Measurements from ENCODE around the gene HBS1L. TPM values are rescaled to one million over a fixed set of nuclear protein-coding genes. Genes with fewer than 3 reads are reported as not detected.

HBS1L gene
- total RNA-seq, 1 donor from 2014 or later = 104 TPM

GRCh38 chr6:135022050-135022697 is 32.4 kb downstream of the HBS1L start:
- DNase-seq (ENCODE audit: low spot score) = no peak
- intact Hi-C loops (cut with micrococcal nuclease) = loop anchor here (1.0 kb wide), 1 partner anchor 8 kb away; no protein-coding TSS in a partner anchor
- Mint-ChIP-seq H3K36me3 (ENCODE audit: low read depth) (peaks cover 20% of the 10 kb centered on the region), H3K9me3 (no peaks in the 10 kb centered on the region), H3K4me3 (peak overlapping the region; percentile 8), H3K27ac (peak overlapping the region; percentile 53), H3K4me1 (ENCODE audit: low read depth) (peaks cover 59% of the 10 kb centered on the region), H3K27me3 (ENCODE audit: insufficient read depth) (no peaks in the 10 kb centered on the region)

GRCh38 chr6:135021310-135022049 is 33.1 kb downstream of the HBS1L start:
- H3K4me3 Mint-ChIP-seq = peak overlapping the region; percentile 8
- no peaks in the 10 kb centered on the region for H3K9me3 Mint-ChIP-seq
- peaks cover 20% of the 10 kb centered on the region for H3K36me3 Mint-ChIP-seq (ENCODE audit: low read depth)
- H3K27ac Mint-ChIP-seq = peak overlapping the region; percentile 53
- H3K27me3 Mint-ChIP-seq (ENCODE audit: insufficient read depth) = no peaks in the 10 kb centered on the region
- DNase-seq (ENCODE audit: low spot score) = no peak
- H3K4me1 Mint-ChIP-seq (ENCODE audit: low read depth) = peaks cover 57% of the 10 kb centered on the region
- intact Hi-C loops (cut with micrococcal nuclease) = loop anchor here (1.0 kb wide), 1 partner anchor 9 kb away; no protein-coding TSS in a partner anchor

GRCh38 chr6:135018941-135019340 is 35.7 kb downstream of the HBS1L start:
- intact Hi-C loops (cut with micrococcal nuclease) = no loop called here
- Mint-ChIP-seq H3K4me3 (no peak overlapping the region), H3K36me3 (ENCODE audit: low read depth) (peaks cover 17% of the 10 kb centered on the region), H3K4me1 (ENCODE audit: low read depth) (peaks cover 56% of the 10 kb centered on the region), H3K27ac (no peak overlapping the region), H3K9me3 (no peaks in the 10 kb centered on the region), H3K27me3 (ENCODE audit: insufficient read depth) (no peaks in the 10 kb centered on the region)
- no peak for DNase-seq (ENCODE audit: low spot score)

GRCh38 chr6:135018052-135018451 is 36.6 kb downstream of the HBS1L start:
- peaks cover 21% of the 10 kb centered on the region for H3K36me3 Mint-ChIP-seq (ENCODE audit: low read depth)
- intact Hi-C loops (cut with micrococcal nuclease) = no loop called here

GRCh38 chr6:135014353-135014832 is 40.2 kb downstream of the HBS1L start:
- DNase-seq (ENCODE audit: low spot score) = no peak
- Mint-ChIP-seq H3K9me3 (no peaks in the 10 kb centered on the region), H3K27ac (peak overlapping the region; percentile 92), H3K27me3 (ENCODE audit: insufficient read depth) (no peaks in the 10 kb centered on the region), H3K4me1 (ENCODE audit: low read depth) (peaks cover 57% of the 10 kb centered on the region), H3K4me3 (peak overlapping the region; percentile 54), H3K36me3 (ENCODE audit: low read depth) (peaks cover 30% of the 10 kb centered on the region)
- intact Hi-C loops (cut with micrococcal nuclease) = loop anchor here (1.0 to 2.0 kb wide), 6 partner anchors 16 to 169 kb away; partner anchors contain the start of gene HBS1L

More at GRCh38 chr6:135018052-135018451, 36.6 kb downstream of the HBS1L start:
- no peak overlapping the region for H3K4me3 Mint-ChIP-seq
- peaks cover 65% of the 10 kb centered on the region for H3K4me1 Mint-ChIP-seq (ENCODE audit: low read depth)
- no peaks in the 10 kb centered on the region for H3K27me3 Mint-ChIP-seq (ENCODE audit: insufficient read depth)
- DNase-seq (ENCODE audit: low spot score) = no peak
- no peak overlapping the region for H3K27ac Mint-ChIP-seq
- no peaks in the 10 kb centered on the region for H3K9me3 Mint-ChIP-seq

- Mint-ChIP-seq H3K36me3 (ENCODE audit: low read depth) (peaks cover 31% of the 10 kb centered on the region), H3K4me1 (ENCODE audit: low read depth) (peaks cover 57% of the 10 kb centered on the region)
- intact Hi-C loops (cut with micrococcal nuclease) = loop anchor here (2.0 kb wide), 1 partner anchor 16 kb away; no protein-coding TSS in a partner anchor
Observed at GRCh38 chr6:135013211-135013610, 41.4 kb downstream of the HBS1L start.

GRCh38 chr6:135012764-135013163 is 41.9 kb downstream of the HBS1L start:
- Mint-ChIP-seq H3K36me3 (ENCODE audit: low read depth) (peaks cover 34% of the 10 kb centered on the region), H3K4me3 (no peak overlapping the region), H3K9me3 (no peaks in the 10 kb centered on the region), H3K4me1 (ENCODE audit: low read depth) (peaks cover 57% of the 10 kb centered on the region), H3K27me3 (ENCODE audit: insufficient read depth) (no peaks in the 10 kb centered on the region), H3K27ac (peak overlapping the region; percentile 85)
- no peak for DNase-seq (ENCODE audit: low spot score)
- intact Hi-C loops (cut with micrococcal nuclease) = loop anchor here (2.0 kb wide), 1 partner anchor 16 kb away; no protein-coding TSS in a partner anchor

More at GRCh38 chr6:135013211-135013610, 41.4 kb downstream of the HBS1L start:
- Mint-ChIP-seq H3K4me3 (peak overlapping the region; percentile 40), H3K27ac (peak overlapping the region; percentile 85), H3K9me3 (no peaks in the 10 kb centered on the region), H3K27me3 (ENCODE audit: insufficient read depth) (no peaks in the 10 kb centered on the region)
- no peak for DNase-seq (ENCODE audit: low spot score)

GRCh38 chr6:135012349-135012748 is 42.3 kb downstream of the HBS1L start:
- no peak for DNase-seq (ENCODE audit: low spot score)
- intact Hi-C loops (cut with micrococcal nuclease) = loop anchor here (2.0 kb wide), 1 partner anchor 16 kb away; no protein-coding TSS in a partner anchor
- Mint-ChIP-seq H3K4me3 (no peak overlapping the region), H3K36me3 (ENCODE audit: low read depth) (peaks cover 37% of the 10 kb centered on the region), H3K27me3 (ENCODE audit: insufficient read depth) (no peaks in the 10 kb centered on the region), H3K4me1 (ENCODE audit: low read depth) (peaks cover 61% of the 10 kb centered on the region), H3K9me3 (no peaks in the 10 kb centered on the region), H3K27ac (peak overlapping the region; percentile 7)

GRCh38 chr6:135008941-135009290 is 45.7 kb downstream of the HBS1L start:
- no peaks in the 10 kb centered on the region for H3K9me3 Mint-ChIP-seq
- H3K27ac Mint-ChIP-seq = no peak overlapping the region
- H3K27me3 Mint-ChIP-seq (ENCODE audit: insufficient read depth) = no peaks in the 10 kb centered on the region
- no peak overlapping the region for H3K4me3 Mint-ChIP-seq
- H3K4me1 Mint-ChIP-seq (ENCODE audit: low read depth) = peaks cover 49% of the 10 kb centered on the region
- intact Hi-C loops (cut with micrococcal nuclease) = no loop called here
- no peak for DNase-seq (ENCODE audit: low spot score)
- H3K36me3 Mint-ChIP-seq (ENCODE audit: low read depth) = peaks cover 30% of the 10 kb centered on the region

- Mint-ChIP-seq H3K27me3 (ENCODE audit: insufficient read depth) (no peaks in the 10 kb centered on the region), H3K27ac (peak overlapping the region; percentile 56), H3K4me1 (ENCODE audit: low read depth) (peaks cover 44% of the 10 kb centered on the region), H3K4me3 (no peak overlapping the region), H3K36me3 (ENCODE audit: low read depth) (peaks cover 28% of the 10 kb centered on the region), H3K9me3 (no peaks in the 10 kb centered on the region)
- no peak for DNase-seq (ENCODE audit: low spot score)
- intact Hi-C loops (cut with micrococcal nuclease) = no loop called here
Observed at GRCh38 chr6:135008072-135008940, 46.3 kb downstream of the HBS1L start.

GRCh38 chr6:135006386-135006914 is 48.2 kb downstream of the HBS1L start:
- intact Hi-C loops (cut with micrococcal nuclease) = no loop called here
- DNase-seq (ENCODE audit: low spot score) = no peak
- Mint-ChIP-seq H3K4me3 (no peak overlapping the region), H3K36me3 (ENCODE audit: low read depth) (peaks cover 18% of the 10 kb centered on the region), H3K27ac (no peak overlapping the region), H3K4me1 (ENCODE audit: low read depth) (peaks cover 31% of the 10 kb centered on the region), H3K9me3 (no peaks in the 10 kb centered on the region), H3K27me3 (ENCODE audit: insufficient read depth) (no peaks in the 10 kb centered on the region)

- H3K9me3 Mint-ChIP-seq = no peaks in the 10 kb centered on the region
- intact Hi-C loops (cut with micrococcal nuclease) = no loop called here
- H3K27ac Mint-ChIP-seq = no peak overlapping the region
- H3K27me3 Mint-ChIP-seq (ENCODE audit: insufficient read depth) = no peaks in the 10 kb centered on the region
- no peak for DNase-seq (ENCODE audit: low spot score)
- peaks cover 19% of the 10 kb centered on the region for H3K36me3 Mint-ChIP-seq (ENCODE audit: low read depth)
- peaks cover 28% of the 10 kb centered on the region for H3K4me1 Mint-ChIP-seq (ENCODE audit: low read depth)
- H3K4me3 Mint-ChIP-seq = no peak overlapping the region
Observed at GRCh38 chr6:135004399-135004798, 50.2 kb downstream of the HBS1L start.

Measured in activated T-helper 1 cell treated with anti-CD3 and anti-CD28 coated beads, Interleukin-12 subunit alpha, Interleukin-12 subunit beta, Interleukin-2, Interleukin-4 antibody, amounts not matched to agents 30 ng/mL and 10 ng/mL and 1 ng/mL, durations not matched to agents 14 hours and 24 hours and 36 hours (primary cell).